ENCODE data around the gene SACS.

DNA sequence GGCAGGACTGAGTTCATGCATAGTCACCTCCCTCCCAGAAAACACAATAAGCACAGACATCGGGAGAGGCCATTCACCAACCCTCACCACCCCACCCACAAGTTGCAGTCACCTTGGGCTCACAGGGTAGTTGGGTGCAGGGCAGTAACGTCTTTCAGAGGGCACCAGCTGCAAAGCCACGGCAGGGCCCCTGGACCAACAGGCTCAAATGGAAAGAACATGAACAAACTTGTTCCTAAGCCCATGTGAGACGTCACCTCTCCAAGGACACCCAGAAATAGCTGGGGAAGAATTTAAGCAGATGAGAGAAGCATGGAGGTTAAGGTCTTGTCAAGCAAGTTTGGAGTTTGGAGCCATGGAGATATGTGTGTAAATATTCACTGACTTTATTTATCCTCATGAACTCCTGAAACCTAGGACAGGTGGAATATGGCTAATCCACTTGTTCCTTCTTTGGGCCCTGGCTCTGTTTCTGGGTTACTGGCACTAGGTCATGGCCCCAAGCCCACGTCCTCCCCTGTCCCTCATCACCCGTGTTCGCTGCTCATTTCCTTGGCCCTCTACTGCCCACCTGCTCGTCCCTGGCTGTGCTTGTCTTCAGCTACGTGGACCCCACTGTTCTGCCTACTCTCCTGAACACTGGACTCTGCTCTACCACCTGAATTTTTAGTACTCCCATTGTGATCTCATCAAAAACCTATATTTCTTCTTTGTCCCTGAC, 40.4 kb downstream of the SACS start:
- TF ChIP-seq, protein P1, sequence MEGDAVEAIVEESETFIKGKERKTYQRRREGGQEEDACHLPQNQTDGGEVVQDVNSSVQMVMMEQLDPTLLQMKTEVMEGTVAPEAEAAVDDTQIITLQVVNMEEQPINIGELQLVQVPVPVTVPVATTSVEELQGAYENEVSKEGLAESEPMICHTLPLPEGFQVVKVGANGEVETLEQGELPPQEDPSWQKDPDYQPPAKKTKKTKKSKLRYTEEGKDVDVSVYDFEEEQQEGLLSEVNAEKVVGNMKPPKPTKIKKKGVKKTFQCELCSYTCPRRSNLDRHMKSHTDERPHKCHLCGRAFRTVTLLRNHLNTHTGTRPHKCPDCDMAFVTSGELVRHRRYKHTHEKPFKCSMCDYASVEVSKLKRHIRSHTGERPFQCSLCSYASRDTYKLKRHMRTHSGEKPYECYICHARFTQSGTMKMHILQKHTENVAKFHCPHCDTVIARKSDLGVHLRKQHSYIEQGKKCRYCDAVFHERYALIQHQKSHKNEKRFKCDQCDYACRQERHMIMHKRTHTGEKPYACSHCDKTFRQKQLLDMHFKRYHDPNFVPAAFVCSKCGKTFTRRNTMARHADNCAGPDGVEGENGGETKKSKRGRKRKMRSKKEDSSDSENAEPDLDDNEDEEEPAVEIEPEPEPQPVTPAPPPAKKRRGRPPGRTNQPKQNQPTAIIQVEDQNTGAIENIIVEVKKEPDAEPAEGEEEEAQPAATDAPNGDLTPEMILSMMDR (IDR thresholded peaks at IDR 0.05), result no peak
- TF ChIP-seq POLR2A (IDR thresholded peaks at IDR 0.05), result no peak
